ENCODE data around the gene B4GALT3. TPM values are rescaled to one million over a fixed set of nuclear protein-coding genes. Genes with fewer than 3 reads are reported as not detected.

B4GALT3 gene
- total and polyA plus RNA-seq, 2 of the 8 experiments (the other 6 are each of a cell fraction or from before 2014, with no cell fraction given): 42.3 to 43.0 TPM

GRCh38 chr1:161157867-161158266, 19.4 kb downstream of the B4GALT3 start:
- CTCF ChIA-PET (ENCODE audit: partially characterized antibody): interaction anchor here (0.9 to 6.8 kb wide), 5 partner anchors 6 to 60 kb away, joined by 3 to 32 read pairs (median 5); partner anchors contain the start of gene PPOX
- TF ChIP-seq PHF8 (conservative IDR thresholded peaks at IDR 0.05; ENCODE audit: low read depth, low read length) (no peak), TAF7 (optimal IDR thresholded peaks at IDR 0.05; ENCODE audit: borderline replicate concordance, low read depth, low read length) (no peak), SIRT6 (IDR thresholded peaks at IDR 0.05; ENCODE audit: low read length) (no peak), YY1 (IDR thresholded peaks at IDR 0.05; ENCODE audit: low read depth, low read length) (no peak), MAX (IDR thresholded peaks at IDR 0.05) (no peak), RNF2 (IDR thresholded peaks at IDR 0.05; ENCODE audit: borderline replicate concordance, low read depth, low read length, missing control alignments, poor library complexity, severe bottlenecking) (no peak), SIX5 (IDR thresholded peaks at IDR 0.05; ENCODE audit: low read depth, low read length) (no peak), JUN (IDR thresholded peaks at IDR 0.05; ENCODE audit: low read depth, low read length) (no peak), SAP30 (IDR thresholded peaks at IDR 0.05; ENCODE audit: insufficient read depth, insufficient replicate concordance, low read length) (no peak), ATF3 (IDR thresholded peaks at IDR 0.05; ENCODE audit: insufficient read depth, low read depth, low read length) (no peak), EP300 (IDR thresholded peaks at IDR 0.05; ENCODE audit: borderline replicate concordance in 1 of 2, low read depth in 2 of 2, low read length in 2 of 2) (no peak), BCL11A (IDR thresholded peaks at IDR 0.05; ENCODE audit: low read depth in 2 of 2, low read length in 2 of 2) (no peak)

More at GRCh38 chr1:161157867-161158266, 19.4 kb downstream of the B4GALT3 start:
- Histone ChIP-seq H3K27ac (ENCODE audit: low read depth, low read length) (no peak overlapping the region), H3K4me3 (ENCODE audit: extremely low read depth in 1 of 4, insufficient read depth in 2 of 4, low read depth in 3 of 4, low read length in 4 of 4) (no peak overlapping the region), H3K4ac (replicated peaks; ENCODE audit: insufficient read length, low read depth, low read length) (no peak overlapping the region), H2AFZ (ENCODE audit: low read length) (no peak overlapping the region), H3K18ac (ENCODE audit: extremely low read depth, low read length) (no peak overlapping the region), H3K79me2 (ENCODE audit: control insufficient read depth in 1 of 2, insufficient read depth in 2 of 2, low read length in 2 of 2) (no peaks in the 10 kb centered on the region; a peak in 1 of 4 replicates), H3K27me3 (replicated peaks in 1 of 4; ENCODE audit: control insufficient read depth in 3 of 4, extremely low read depth in 1 of 4, insufficient read depth in 3 of 4, low read length in 3 of 4) (no peaks in the 10 kb centered on the region), H3K23me2 (ENCODE audit: low read depth, low read length) (peaks cover 12% of the 10 kb centered on the region), H2BK5ac (ENCODE audit: low read depth, low read length) (no peak overlapping the region), H3K9ac (replicated peaks in 1 of 4; ENCODE audit: extremely low read depth in 1 of 4, low read depth in 3 of 4, low read length in 3 of 4) (no peak overlapping the region), H2BK20ac (ENCODE audit: low read length) (no peak overlapping the region), H3K36me3 (ENCODE audit: control insufficient read depth in 2 of 4, insufficient read depth in 4 of 4, low read length in 3 of 4) (peaks cover 2 to 12% (median 6%) of the 10 kb centered on the region in 4 experiments; a peak in 5 of 8 replicates), H2BK12ac (ENCODE audit: low read depth, low read length) (no peak overlapping the region), H4K20me1 (replicated peaks in 1 of 2; ENCODE audit: control insufficient read depth in 1 of 2, insufficient read depth in 2 of 2, low read length in 2 of 2) (no peaks in the 10 kb centered on the region), H2AK5ac (ENCODE audit: low read depth, low read length) (no peak overlapping the region), H3K9me3 (ENCODE audit: insufficient read depth in 2 of 2, low read depth in 1 of 2, low read length in 1 of 2) (no peaks in the 10 kb centered on the region), H4K5ac (ENCODE audit: insufficient read length, low read depth, low read length) (no peak overlapping the region), H3K4me2 (ENCODE audit: insufficient read depth in 1 of 2, low read depth in 2 of 2, low read length in 2 of 2) (no peak overlapping the region), H3K4me1 (replicated peaks in 1 of 4; ENCODE audit: control insufficient read depth in 3 of 4, insufficient read depth in 4 of 4, low read length in 3 of 4) (peaks cover 0 to 15% (median 4%) of the 10 kb centered on the region in 4 experiments; a peak in 4 of 7 replicates), H2BK120ac (replicated peaks; ENCODE audit: low read depth, low read length) (no peak overlapping the region), H3K56ac (replicated peaks; ENCODE audit: insufficient read length, low read depth, low read length) (no peak overlapping the region), H3K23ac (ENCODE audit: insufficient read length) (no peak overlapping the region), H2BK15ac (ENCODE audit: low read length) (no peak overlapping the region), H4K8ac (ENCODE audit: extremely low read depth, insufficient read depth, low read length) (no peak overlapping the region), H4K91ac (replicated peaks; ENCODE audit: insufficient read length, low read length) (no peak overlapping the region), H3K79me1 (ENCODE audit: low read depth, low read length) (no peaks in the 10 kb centered on the region; the same call in 1 of the 2 replicates), H3K14ac (ENCODE audit: insufficient read length) (no peak overlapping the region)
- POLR2A ChIA-PET (ENCODE audit: partially characterized antibody): interaction anchor here (1.1 to 13.6 kb wide), 6 partner anchors 10 to 113 kb away, joined by 3 to 130 read pairs (median 6); partner anchors contain the start of genes ADAMTS4, DEDD, PPOX and USF1
- FAIRE-seq: no peak
- 83% methylated on average over 1 of the region's 1 CpG; no CpG with 5 or more reads in 1 of the 2 experiments for WGBS, 2 experiments (ENCODE audit: extremely low coverage in 1 of 2, insufficient coverage in 1 of 2, insufficient read length in 1 of 2, insufficient replicate concordance in 2 of 2, low coverage in 1 of 2, low lambda C conversion rate in 2 of 2, missing lambda C conversion rate in 1 of 2)
- DNase-seq (ENCODE audit: low read depth in 1 of 2, low spot score in 2 of 2): no peak

Measured in H1 (cell line).